ENCODE data around the gene TMTC1. TPM values are rescaled to one million over a fixed set of nuclear protein-coding genes. Genes with fewer than 3 reads are reported as not detected.

Gene TMTC1
- total and polyA plus RNA-seq, 2 donors (not counting 1 experiment from before 2014, with no cell fraction given): not detected

- intact Hi-C loops (cut with micrococcal nuclease): no loop called here
- no peaks in the 10 kb centered on the region for H3K9me3 Mint-ChIP-seq (ENCODE audit: insufficient read depth)
- POLR2A ChIA-PET: no interaction called here
- Histone ChIP-seq H3K4me3 (ENCODE audit: control extremely low read depth in 1 of 5, extremely low read depth in 1 of 5, insufficient read depth in 1 of 5, low read depth in 2 of 5, low read length in 4 of 5) (no peak overlapping the region), H2AFZ (ENCODE audit: insufficient read depth, low read depth, low read length, poor library complexity, severe bottlenecking) (no peak overlapping the region), H3K36me3 (replicated peaks in 1 of 2; ENCODE audit: control extremely low read depth in 1 of 2, control insufficient read depth in 1 of 2, extremely low read depth in 1 of 2, insufficient read depth in 2 of 2, low read length in 1 of 2) (no peaks in the 10 kb centered on the region), H3K4me2 (replicated peaks; ENCODE audit: low read depth, low read length, poor library complexity, severe bottlenecking) (no peak overlapping the region), H3K4me1 (ENCODE audit: control insufficient read depth in 2 of 2, insufficient read depth in 2 of 2, low read length in 2 of 2) (no peaks in the 10 kb centered on the region), H3K27me3 (replicated peaks in 1 of 4; ENCODE audit: control extremely low read depth in 1 of 4, control insufficient read depth in 3 of 4, insufficient read depth in 4 of 4, low read length in 3 of 4) (no peaks in the 10 kb centered on the region), H3K9me3 (ENCODE audit: control extremely low read depth in 1 of 3, control insufficient read depth in 2 of 3, insufficient read depth in 1 of 3, low read length in 2 of 3) (no peaks in the 10 kb centered on the region), H4K20me1 (ENCODE audit: control insufficient read depth, insufficient read depth, low read length, poor library complexity, severe bottlenecking) (no peaks in the 10 kb centered on the region), H3K27ac (ENCODE audit: low read length in 2 of 2) (no peak overlapping the region), H3K79me2 (ENCODE audit: control insufficient read depth, insufficient read depth, low read length) (no peaks in the 10 kb centered on the region), H3K9ac (ENCODE audit: low read length) (no peak overlapping the region)
- no peaks in the 10 kb centered on the region for H3K27me3 Mint-ChIP-seq
- CTCF ChIA-PET: no interaction called here
- no peaks in the 10 kb centered on the region for H3K4me1 Mint-ChIP-seq
- DNase-seq: no peak
- H3K4me3 Mint-ChIP-seq: no peak overlapping the region
- no peak for TF ChIP-seq EZH2 (IDR thresholded peaks at IDR 0.05; ENCODE audit: borderline replicate concordance, insufficient read depth, low read depth, low read length, poor library complexity, severe bottlenecking)
- TF ChIP-seq CTCF (IDR thresholded peaks at IDR 0.05): no peak
- no CpG with 5 or more reads among the region's 4 CpGs for WGBS (ENCODE audit: insufficient coverage)
- no peak overlapping the region for H3K27ac Mint-ChIP-seq
- ATAC-seq (ENCODE audit: low read depth): no peak
Measured at GRCh38 chr12:29581631-29582030, 202.1 kb downstream of the TMTC1 start.

- ATAC-seq (ENCODE audit: low read depth) (no peak), DNase-seq (no peak)
- ChIA-PET POLR2A (no interaction called here), CTCF (no interaction called here)
- no peak overlapping the region for H2AFZ ChIP-seq (ENCODE audit: insufficient read depth, low read depth, low read length, poor library complexity, severe bottlenecking)
- intact Hi-C loops (cut with micrococcal nuclease): no loop called here
- no peak overlapping the region for H3K4me3 ChIP-seq (ENCODE audit: control extremely low read depth in 1 of 5, extremely low read depth in 1 of 5, insufficient read depth in 1 of 5, low read depth in 2 of 5, low read length in 4 of 5)
- no peak overlapping the region for H3K4me2 ChIP-seq (replicated peaks; ENCODE audit: low read depth, low read length, poor library complexity, severe bottlenecking)
- WGBS (ENCODE audit: insufficient coverage): no CpG with 5 or more reads among the region's 1 CpG
- H3K27me3 Mint-ChIP-seq: no peaks in the 10 kb centered on the region
- H3K36me3 ChIP-seq (replicated peaks in 1 of 2; ENCODE audit: control extremely low read depth in 1 of 2, control insufficient read depth in 1 of 2, extremely low read depth in 1 of 2, insufficient read depth in 2 of 2, low read length in 1 of 2): no peaks in the 10 kb centered on the region
- H3K9me3 ChIP-seq (ENCODE audit: control extremely low read depth in 1 of 3, control insufficient read depth in 2 of 3, insufficient read depth in 1 of 3, low read length in 2 of 3): no peaks in the 10 kb centered on the region
- no peaks in the 10 kb centered on the region for H3K9me3 Mint-ChIP-seq (ENCODE audit: insufficient read depth)
- no peaks in the 10 kb centered on the region for H3K4me1 ChIP-seq (ENCODE audit: control insufficient read depth in 2 of 2, insufficient read depth in 2 of 2, low read length in 2 of 2)
- no peak overlapping the region for H3K9ac ChIP-seq (ENCODE audit: low read length)
- no peak overlapping the region for H3K27ac Mint-ChIP-seq
- TF ChIP-seq EZH2 (IDR thresholded peaks at IDR 0.05; ENCODE audit: borderline replicate concordance, insufficient read depth, low read depth, low read length, poor library complexity, severe bottlenecking): no peak
- TF ChIP-seq CTCF (IDR thresholded peaks at IDR 0.05): no peak
- H3K27ac ChIP-seq (ENCODE audit: low read length in 2 of 2): no peak overlapping the region
- no peak overlapping the region for H3K4me3 Mint-ChIP-seq
- H3K4me1 Mint-ChIP-seq: no peaks in the 10 kb centered on the region
- no peaks in the 10 kb centered on the region for H3K79me2 ChIP-seq (ENCODE audit: control insufficient read depth, insufficient read depth, low read length)
- H3K27me3 ChIP-seq (replicated peaks in 1 of 4; ENCODE audit: control extremely low read depth in 1 of 4, control insufficient read depth in 3 of 4, insufficient read depth in 4 of 4, low read length in 3 of 4): no peaks in the 10 kb centered on the region
- no peaks in the 10 kb centered on the region for H4K20me1 ChIP-seq (ENCODE audit: control insufficient read depth, insufficient read depth, low read length, poor library complexity, severe bottlenecking)
Measured at GRCh38 chr12:29580971-29581370, 202.8 kb downstream of the TMTC1 start.

All from B cell (primary cell).